ENCODE data around the gene POLA2. TPM values are rescaled to one million over a fixed set of nuclear protein-coding genes. Genes with fewer than 3 reads are reported as not detected.
"Not testable (repeated sequence)": the region's sequence is repeated elsewhere in the genome, so short reads cannot be mapped to it uniquely, and the experiment has no call there.

POLA2 gene
- total RNA-seq, 2 experiments from 2014 or later = 62.9 to 66.9 TPM

DNA sequence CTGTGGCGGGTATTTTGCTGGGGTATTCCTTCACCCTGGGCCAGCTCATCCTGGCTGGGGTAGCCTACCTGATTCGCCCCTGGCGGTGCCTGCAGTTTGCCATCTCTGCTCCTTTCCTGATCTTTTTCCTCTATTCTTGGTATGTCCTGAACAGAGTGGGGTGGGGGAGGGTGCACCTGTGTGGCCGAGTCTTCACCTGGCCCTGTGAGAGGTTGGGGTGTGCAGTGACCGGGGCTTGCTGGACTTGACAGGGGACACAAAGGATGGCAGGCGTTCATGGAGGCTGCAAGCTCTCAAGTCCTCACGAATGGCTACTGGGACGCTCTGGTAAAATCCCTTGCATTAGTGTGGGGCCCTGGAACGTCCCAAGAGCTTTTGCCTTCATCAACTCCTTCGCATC lies 40.7 kb upstream of the POLA2 start:
- H3K36me3 Mint-ChIP-seq = no peaks in the 10 kb centered on the region
- intact Hi-C loops (cut with micrococcal nuclease) = no loop called here
- ChIA-PET CTCF (interaction anchor here (1.7 to 11.6 kb wide), 2 partner anchors 95 to 109 kb away, joined by 7 to 155 read pairs; partner anchors contain the start of gene CDC42EP2), POLR2A (no interaction called here)
- no peaks in the 10 kb centered on the region for H3K9me3 Mint-ChIP-seq
- H3K4me3 Mint-ChIP-seq = no peak overlapping the region
- peaks cover 14% of the 10 kb centered on the region for H3K4me1 Mint-ChIP-seq (ENCODE audit: low read depth)
- peaks cover 10% of the 10 kb centered on the region for H3K27me3 Mint-ChIP-seq
- no peak for DNase-seq
- H3K27ac Mint-ChIP-seq = no peak overlapping the region

DNA sequence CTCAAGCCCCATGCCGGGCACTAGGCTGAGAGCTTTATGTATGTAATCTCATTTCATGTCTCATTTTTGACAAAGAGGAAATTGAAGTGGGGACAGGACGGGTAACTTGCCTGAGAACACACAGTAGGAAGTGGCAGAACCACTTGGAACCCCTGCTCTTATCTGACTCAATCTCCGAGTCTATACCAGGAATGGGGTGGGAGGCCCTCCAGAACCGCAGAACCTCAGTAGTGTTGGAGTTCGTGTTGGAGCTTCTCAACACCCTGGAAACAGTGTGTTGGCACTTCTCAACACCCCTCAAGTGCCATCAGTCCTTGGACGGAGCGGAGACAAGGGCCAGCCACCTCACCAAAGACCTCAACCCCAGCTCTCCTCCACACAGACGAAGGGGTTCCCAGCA lies 38.8 kb upstream of the POLA2 start:
- no peaks in the 10 kb centered on the region for H3K36me3 Mint-ChIP-seq
- intact Hi-C loops (cut with micrococcal nuclease) = no loop called here

DNA sequence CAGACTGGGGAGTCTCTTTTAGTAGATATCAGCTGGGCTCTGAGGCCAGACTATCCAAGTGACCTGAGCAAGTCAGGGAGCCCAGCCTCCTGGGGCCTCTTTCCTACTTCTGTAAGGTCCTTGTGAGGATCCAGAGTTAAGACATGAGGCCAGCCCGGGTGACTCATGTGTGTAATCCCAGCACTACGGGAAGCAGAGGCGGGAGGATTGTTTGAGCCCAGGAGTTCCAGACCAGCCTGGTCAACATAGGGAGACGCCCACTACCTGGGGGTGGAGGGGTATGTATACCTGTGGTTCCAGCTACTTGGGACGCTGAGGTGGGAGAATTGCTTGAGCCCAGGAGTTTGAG lies 36.9 kb upstream of the POLA2 start:
- Mint-ChIP-seq H3K9me3 (no peaks in the 10 kb centered on the region), H3K4me1 (ENCODE audit: low read depth) (peaks cover 7% of the 10 kb centered on the region), H3K27me3 (peaks cover 24% of the 10 kb centered on the region), H3K4me3 (no peak overlapping the region), H3K36me3 (no peaks in the 10 kb centered on the region), H3K27ac (no peak overlapping the region)
- intact Hi-C loops (cut with micrococcal nuclease) = loop anchor here (1.0 kb wide), 1 partner anchor 90 kb away; no protein-coding TSS in a partner anchor
- CTCF ChIA-PET = interaction anchor here (0.7 to 11.6 kb wide), 16 partner anchors 10 to 162 kb away, joined by 3 to 155 read pairs (median 4); partner anchors contain the start of genes CAPN1, CDC42EP2, DPF2 and POLA2
- DNase-seq = no peak
- POLR2A ChIA-PET = interaction anchor here (0.5 to 1.3 kb wide), 5 partner anchors 11 to 106 kb away, joined by 3 read pairs; partner anchors contain the start of gene CDC42EP2

More for the DNA sequence above, 38.8 kb upstream of the POLA2 start:
- Mint-ChIP-seq H3K4me1 (ENCODE audit: low read depth) (peaks cover 14% of the 10 kb centered on the region), H3K4me3 (no peak overlapping the region), H3K27ac (no peak overlapping the region), H3K27me3 (peaks cover 24% of the 10 kb centered on the region), H3K9me3 (no peaks in the 10 kb centered on the region)
- POLR2A ChIA-PET = no interaction called here
- CTCF ChIA-PET = interaction anchor here (1.3 to 11.6 kb wide), 4 partner anchors 18 to 109 kb away, joined by 4 to 155 read pairs (median 58); partner anchors contain the start of genes CDC42EP2 and DPF2
- no peak for DNase-seq

DNA sequence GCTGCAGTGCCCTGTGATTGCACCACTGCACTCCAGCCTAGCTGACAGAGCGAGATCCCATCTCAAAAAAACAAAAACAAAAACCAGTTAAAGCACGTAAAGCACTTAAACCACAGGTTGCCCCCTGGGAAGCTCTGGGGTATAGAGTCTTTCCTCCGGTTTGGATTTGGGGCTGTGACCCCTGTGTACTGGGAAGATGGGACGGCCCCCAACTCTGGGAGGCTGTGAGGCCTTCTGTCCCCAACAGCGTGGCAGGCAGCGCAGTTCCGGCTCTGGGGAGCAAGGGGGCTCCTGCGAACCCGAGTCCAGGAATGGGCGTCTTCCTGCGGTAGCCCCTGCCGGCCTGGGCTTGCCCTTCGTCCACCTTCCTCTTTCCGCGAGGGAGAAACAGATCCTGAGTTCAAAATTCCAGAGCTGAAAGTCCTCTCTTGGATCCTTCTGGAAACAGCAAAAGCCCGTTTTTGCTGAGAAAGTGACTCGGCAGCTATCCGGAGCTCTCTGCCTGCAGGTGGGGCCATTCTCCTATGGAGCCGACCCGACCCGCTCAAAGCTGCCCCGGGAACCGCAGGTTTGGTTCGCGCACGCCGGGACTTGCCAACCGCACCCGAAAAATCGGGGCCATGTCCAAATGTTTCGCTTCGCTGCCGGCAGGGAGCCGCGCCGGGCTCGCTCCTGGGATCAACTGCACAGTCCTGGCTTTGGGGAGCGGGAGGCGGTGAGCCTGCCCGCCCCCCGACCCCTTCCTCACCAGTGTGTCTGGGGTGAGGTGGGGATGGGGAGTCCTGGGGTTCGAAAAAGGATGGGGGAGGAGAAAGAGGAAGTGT lies 36.3 kb upstream of the POLA2 start:
- ChIA-PET CTCF (interaction anchor here (0.7 to 11.6 kb wide), 19 partner anchors 10 to 162 kb away, joined by 3 to 155 read pairs (median 4); partner anchors contain the start of genes CAPN1, CDC42EP2, DPF2 and POLA2), POLR2A (interaction anchor here (0.5 to 1.3 kb wide), 6 partner anchors 12 to 106 kb away, joined by 3 read pairs; partner anchors contain the start of gene CDC42EP2)
- Mint-ChIP-seq H3K27ac (no peak overlapping the region), H3K27me3 (peaks cover 24% of the 10 kb centered on the region), H3K4me3 (peak overlapping the region; percentile 72), H3K4me1 (ENCODE audit: low read depth) (peaks cover 7% of the 10 kb centered on the region), H3K9me3 (no peaks in the 10 kb centered on the region), H3K36me3 (no peaks in the 10 kb centered on the region)
- intact Hi-C loops (cut with micrococcal nuclease) = loop anchor here (1.0 kb wide), 2 partner anchors 90 to 285 kb away; no protein-coding TSS in a partner anchor
- DNase-seq = peak; percentile 76

- Mint-ChIP-seq H3K4me1 (ENCODE audit: low read depth) (peaks cover 7% of the 10 kb centered on the region), H3K27me3 (peaks cover 24% of the 10 kb centered on the region), H3K9me3 (no peaks in the 10 kb centered on the region), H3K36me3 (no peaks in the 10 kb centered on the region), H3K4me3 (peak overlapping the region; percentile 72), H3K27ac (no peak overlapping the region)
- intact Hi-C loops (cut with micrococcal nuclease) = loop anchor here (1.0 kb wide), 1 partner anchor 284 kb away; no protein-coding TSS in a partner anchor
- ChIA-PET CTCF (interaction anchor here (0.7 to 11.6 kb wide), 15 partner anchors 20 to 106 kb away, joined by 3 to 155 read pairs (median 6); partner anchors contain the start of genes CAPN1, CDC42EP2, DPF2 and POLA2), POLR2A (interaction anchor here (0.5 to 1.0 kb wide), 2 partner anchors 53 to 88 kb away, joined by 3 read pairs; partner anchors contain the start of gene CDC42EP2)
- no peak for DNase-seq
Measured at GRCh38 chr11:65226103-65226442, 35.7 kb upstream of the POLA2 start.

DNA sequence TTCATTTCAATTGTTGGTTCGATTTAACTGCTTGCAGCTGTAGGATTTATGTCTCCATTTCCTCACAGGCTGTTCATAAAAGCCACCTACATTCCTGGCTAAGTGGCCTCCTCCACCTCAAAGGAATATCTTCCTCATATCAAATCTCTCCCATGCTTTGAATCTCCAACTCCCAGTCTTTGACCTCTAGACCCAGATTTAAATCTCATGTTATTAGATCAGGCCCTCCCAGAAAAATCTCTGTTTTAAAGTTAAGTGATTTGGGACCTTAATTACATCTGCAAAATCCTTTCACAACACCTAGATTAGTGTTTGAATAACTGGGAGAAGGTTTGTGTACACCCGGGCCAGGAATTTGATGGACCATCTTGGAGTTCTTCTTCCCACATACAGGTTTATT lies 33.9 kb upstream of the POLA2 start:
- intact Hi-C loops (cut with micrococcal nuclease) = no loop called here
- H3K36me3 Mint-ChIP-seq = no peaks in the 10 kb centered on the region
- no peak overlapping the region for H3K27ac Mint-ChIP-seq
- H3K4me3 Mint-ChIP-seq = no peak overlapping the region
- H3K4me1 Mint-ChIP-seq (ENCODE audit: low read depth) = peaks cover 7% of the 10 kb centered on the region
- no peaks in the 10 kb centered on the region for H3K9me3 Mint-ChIP-seq
- peaks cover 24% of the 10 kb centered on the region for H3K27me3 Mint-ChIP-seq
- ChIA-PET POLR2A (interaction anchor here (0.5 kb wide), 1 partner anchor 95 kb away, joined by 3 read pairs; no protein-coding TSS in a partner anchor), CTCF (interaction anchor here (0.7 to 11.6 kb wide), 4 partner anchors 23 to 104 kb away, joined by 3 to 155 read pairs (median 62); partner anchors contain the start of genes CDC42EP2 and DPF2)
- DNase-seq = no peak

- ChIA-PET CTCF (interaction anchor here (0.5 kb wide), 1 partner anchor 9 kb away, joined by 3 read pairs; no protein-coding TSS in a partner anchor), POLR2A (no interaction called here)
- Mint-ChIP-seq H3K4me1 (ENCODE audit: low read depth) (no peaks in the 10 kb centered on the region), H3K27me3 (no peaks in the 10 kb centered on the region), H3K9me3 (no peaks in the 10 kb centered on the region), H3K36me3 (no peaks in the 10 kb centered on the region), H3K4me3 (no peak overlapping the region), H3K27ac (no peak overlapping the region)
- no peak for DNase-seq
- intact Hi-C loops (cut with micrococcal nuclease) = no loop called here
Measured at GRCh38 chr11:65236194-65237059, 25.3 kb upstream of the POLA2 start.

GRCh38 chr11:65238302-65238701 lies 23.5 kb upstream of the POLA2 start:
- H3K4me3 Mint-ChIP-seq; intact Hi-C loops (cut with micrococcal nuclease); POLR2A ChIA-PET; H3K27me3 Mint-ChIP-seq; DNase-seq; H3K27ac Mint-ChIP-seq; CTCF ChIA-PET; H3K4me1 Mint-ChIP-seq (ENCODE audit: low read depth); H3K36me3 Mint-ChIP-seq: not testable (repeated sequence)
- peaks cover 14% of the 10 kb centered on the region for H3K9me3 Mint-ChIP-seq

GRCh38 chr11:65241134-65241533 lies 20.6 kb upstream of the POLA2 start:
- H3K27ac Mint-ChIP-seq = no peak overlapping the region
- H3K9me3 Mint-ChIP-seq = peaks cover 14% of the 10 kb centered on the region
- intact Hi-C loops (cut with micrococcal nuclease) = no loop called here
- no peaks in the 10 kb centered on the region for H3K27me3 Mint-ChIP-seq
- no peak for DNase-seq
- no peaks in the 10 kb centered on the region for H3K36me3 Mint-ChIP-seq
- H3K4me3 Mint-ChIP-seq = no peak overlapping the region
- CTCF ChIA-PET = interaction anchor here (0.7 kb wide), 1 partner anchor 35 kb away, joined by 3 read pairs; no protein-coding TSS in a partner anchor
- POLR2A ChIA-PET = no interaction called here
- H3K4me1 Mint-ChIP-seq (ENCODE audit: low read depth) = no peaks in the 10 kb centered on the region

DNA sequence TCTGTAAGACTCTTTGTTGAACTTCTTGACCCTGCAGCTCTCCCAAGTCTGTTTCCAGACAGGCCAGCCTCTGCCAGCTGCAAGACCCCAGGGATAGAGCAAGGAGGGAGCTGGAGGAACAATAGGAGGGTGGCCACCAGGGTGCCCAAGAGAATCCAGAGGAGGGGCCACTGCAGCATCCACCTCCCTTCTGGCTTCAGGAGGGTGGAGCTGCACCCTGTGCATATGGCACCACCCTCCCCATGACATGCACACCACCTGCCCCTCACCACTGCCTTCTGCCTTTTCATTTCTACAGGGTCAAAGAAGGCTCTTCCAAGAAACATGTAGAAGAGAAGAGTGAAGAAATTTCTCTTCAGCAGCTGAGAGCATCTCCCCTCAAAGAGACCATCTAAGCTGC lies 20.1 kb upstream of the POLA2 start:
- Mint-ChIP-seq H3K36me3 (no peaks in the 10 kb centered on the region), H3K4me3 (no peak overlapping the region), H3K27ac (no peak overlapping the region), H3K27me3 (no peaks in the 10 kb centered on the region), H3K4me1 (ENCODE audit: low read depth) (no peaks in the 10 kb centered on the region), H3K9me3 (peaks cover 14% of the 10 kb centered on the region)
- intact Hi-C loops (cut with micrococcal nuclease) = no loop called here
- DNase-seq = no peak
- ChIA-PET POLR2A (no interaction called here), CTCF (no interaction called here)

DNA sequence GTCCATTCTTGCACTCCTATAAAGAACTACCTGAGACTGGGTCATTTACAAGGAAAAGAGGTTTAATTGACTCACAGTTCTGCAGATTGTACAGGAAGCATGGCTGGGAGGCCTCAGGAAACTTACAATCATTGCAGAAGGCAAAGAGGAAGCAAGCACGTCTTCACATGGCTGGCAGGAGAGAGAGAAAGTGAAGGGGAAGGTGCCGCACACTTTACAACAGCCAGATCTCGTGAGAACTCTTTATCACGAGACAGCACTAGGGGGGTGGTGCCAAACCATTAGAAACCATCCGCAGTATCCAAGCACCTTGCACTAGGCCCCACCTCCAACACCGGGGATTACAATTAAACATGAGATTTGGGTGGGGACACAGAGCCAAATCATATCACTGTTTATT lies 19.4 kb upstream of the POLA2 start:
- no peak overlapping the region for H3K27ac Mint-ChIP-seq
- H3K4me3 Mint-ChIP-seq = no peak overlapping the region
- no peak for DNase-seq
- peaks cover 14% of the 10 kb centered on the region for H3K9me3 Mint-ChIP-seq
- ChIA-PET CTCF (interaction anchor here (2.4 kb wide), 1 partner anchor 73 kb away, joined by 11 read pairs; no protein-coding TSS in a partner anchor), POLR2A (no interaction called here)
- H3K27me3 Mint-ChIP-seq = no peaks in the 10 kb centered on the region
- intact Hi-C loops (cut with micrococcal nuclease) = no loop called here
- no peaks in the 10 kb centered on the region for H3K4me1 Mint-ChIP-seq (ENCODE audit: low read depth)
- no peaks in the 10 kb centered on the region for H3K36me3 Mint-ChIP-seq

Data from activated CD4-positive, alpha-beta memory T cell treated with anti-CD3 and anti-CD28 coated beads for 36 hours (primary cell).